T-helper 22 cell (primary cell): Measurements from ENCODE around the gene DENND1C.
"Not testable (repeated sequence)": the region's sequence is repeated elsewhere in the genome, so short reads cannot be mapped to it uniquely, and the experiment has no call there.

Experiments
- DNase-seq: peaks from one replicate; pipeline ENCODE4 v3.0.0-alpha.2; 2020; ENCODE audit warnings: low read depth

The DENND1C gene

GRCh38 chr19:6509118-6509971, 27.8 kb upstream of the DENND1C start:
- DNase-seq, result no peak

- not testable (repeated sequence) for DNase-seq
Measured at GRCh38 chr19:6508028-6508771, 26.6 kb upstream of the DENND1C start.

GRCh38 chr19:6503407-6504201, 22.0 kb upstream of the DENND1C start:
- no peak for DNase-seq

GRCh38 chr19:6501740-6502648, 20.4 kb upstream of the DENND1C start, which contains the start of gene TUBB4A:
Gene TUBB4A, minus strand, starts transcription at chr19:6502309. Its CDS starts 97 bp downstream, at chr19:6502212.
- DNase-seq, result no peak

GRCh38 chr19:6500837-6501739, 19.5 kb upstream of the DENND1C start:
- no peak for DNase-seq

GRCh38 chr19:6499052-6499790, 17.6 kb upstream of the DENND1C start:
- DNase-seq, result no peak

- no peak for DNase-seq
Measured at GRCh38 chr19:6498294-6499036, 16.9 kb upstream of the DENND1C start.

GRCh38 chr19:6495947-6496346, 14.4 kb upstream of the DENND1C start:
- DNase-seq, result no peak

GRCh38 chr19:6494438-6495036, 12.9 kb upstream of the DENND1C start:
- DNase-seq, result no peak

- no peak for DNase-seq
Measured at GRCh38 chr19:6491802-6492592, 10.4 kb upstream of the DENND1C start.

GRCh38 chr19:6490134-6490533, 8.5 kb upstream of the DENND1C start:
- no peak for DNase-seq

GRCh38 chr19:6489278-6490061, 7.9 kb upstream of the DENND1C start:
- no peak for DNase-seq

- DNase-seq, result no peak
Measured at GRCh38 chr19:6484831-6485230, 3.2 kb upstream of the DENND1C start.

- DNase-seq, result no peak
Measured at GRCh38 chr19:6484230-6484629, 2.6 kb upstream of the DENND1C start.

- no peak for DNase-seq
Measured at GRCh38 chr19:6483235-6483634, 1.6 kb upstream of the DENND1C start.

- DNase-seq, result no peak
Measured at GRCh38 chr19:6482343-6482686, 728 bp upstream of the DENND1C start.
